Activated B cell treated with CpG ODN at 0.5 μM for 24 hours (primary cell): Measurements from ENCODE around the gene DTNBP1. TPM values are rescaled to one million over a fixed set of nuclear protein-coding genes. Genes with fewer than 3 reads are reported as not detected.

ENCODE experiments used
- ATAC-seq: fragments of 200-7000 bp; cut with Tn5 transposase; one replicate; pipeline ENCODE4 v1.10.0; 2021; ENCODE audit warnings: low read depth, mild to moderate bottlenecking, moderate library complexity
- CTCF ChIA-PET: fragments of 350-600 bp; sonication (Branson Sonifier 250); formaldehyde crosslinking; loops from one replicate; lab custom pipeline; 2021; ENCODE audit warnings: antibody characterized with exemption; lab: Charles Lee
- POLR2A ChIA-PET: fragments of 350-600 bp; sonication (Branson Sonifier 250); formaldehyde crosslinking; loops from one replicate; lab custom pipeline; 2021; ENCODE audit warnings: antibody characterized with exemption; lab: Charles Lee
- DNase-seq: peaks from one replicate; pipeline ENCODE4 v3.0.0; 2022
- H3K27ac Mint-ChIP-seq: one replicate; pipeline ENCODE4 v1.8.0; 2020; ENCODE audit warnings: mixed read lengths
- H3K27me3 Mint-ChIP-seq: one replicate; pipeline ENCODE4 v1.8.0; 2021; ENCODE audit warnings: mixed read lengths
- H3K36me3 Mint-ChIP-seq: one replicate; pipeline ENCODE4 v1.8.0; 2021; ENCODE audit warnings: low read depth, mixed read lengths
- H3K4me1 Mint-ChIP-seq: one replicate; pipeline ENCODE4 v1.8.0; 2021; ENCODE audit warnings: mixed read lengths
- H3K4me3 Mint-ChIP-seq: one replicate; pipeline ENCODE4 v1.8.0; 2020; ENCODE audit warnings: mild to moderate bottlenecking, mixed read lengths
- H3K9me3 Mint-ChIP-seq: one replicate; pipeline ENCODE4 v1.8.0; 2020; ENCODE audit warnings: mixed read lengths
- CTCF ChIP-seq: fragments of 200-600 bp; IDR thresholded peaks from one replicate; pipeline ENCODE4 v1.8.0; 2022; ENCODE audit warnings: antibody characterized with exemption, mild to moderate bottlenecking
- intact Hi-C: fragments of 100-400 bp; cut with micrococcal nuclease; formaldehyde crosslinking; loops from one replicate; pipeline ENCODE4 v1.15.1; 2024
- total RNA-seq: library from RNA; stranded (reverse); gene quantifications from 2 replicates; pipeline ENCODE4 v1.2.3, GENCODE V29; 2022

The DTNBP1 gene
- total RNA-seq, 1 donor from 2014 or later = 50.3 TPM

GRCh38 chr6:15572296-15573016 is 90.4 kb downstream of the DTNBP1 start:
- Mint-ChIP-seq H3K27ac (no peak overlapping the region), H3K27me3 (no peaks in the 10 kb centered on the region), H3K36me3 (peaks cover 49% of the 10 kb centered on the region), H3K9me3 (no peaks in the 10 kb centered on the region), H3K4me1 (peaks cover 28% of the 10 kb centered on the region), H3K4me3 (no peak overlapping the region)
- no peak for TF ChIP-seq CTCF
- CTCF ChIA-PET = interaction anchor here (0.6 kb wide), 1 partner anchor 1428 kb away, joined by 5 read pairs; no protein-coding TSS in a partner anchor
- POLR2A ChIA-PET = no interaction called here
- ATAC-seq (no peak), DNase-seq (no peak)
- intact Hi-C loops = loop anchor here (2.0 kb wide), 1 partner anchor 16 kb away; no protein-coding TSS in a partner anchor

- no peaks in the 10 kb centered on the region for H3K27me3 Mint-ChIP-seq
- POLR2A ChIA-PET = interaction anchor here (0.5 kb wide), 1 partner anchor 208 kb away, joined by 8 read pairs; no protein-coding TSS in a partner anchor
Observed at GRCh38 chr6:15570171-15570570, 92.7 kb downstream of the DTNBP1 start.

GRCh38 chr6:15569035-15569995 is 93.5 kb downstream of the DTNBP1 start:
- CTCF ChIA-PET = no interaction called here
- H3K4me3 Mint-ChIP-seq = no peak overlapping the region
- no peak overlapping the region for H3K27ac Mint-ChIP-seq

More at GRCh38 chr6:15570171-15570570, 92.7 kb downstream of the DTNBP1 start:
- Mint-ChIP-seq H3K36me3 (peaks cover 43% of the 10 kb centered on the region), H3K4me1 (peaks cover 21% of the 10 kb centered on the region), H3K9me3 (no peaks in the 10 kb centered on the region), H3K27ac (no peak overlapping the region), H3K4me3 (no peak overlapping the region)
- CTCF ChIA-PET = interaction anchor here (0.6 kb wide), 1 partner anchor 1465 kb away, joined by 4 read pairs; no protein-coding TSS in a partner anchor
- intact Hi-C loops = no loop called here
- no peak for DNase-seq
- no peak for TF ChIP-seq CTCF
- ATAC-seq = no peak

GRCh38 chr6:15562977-15563376 is 99.9 kb downstream of the DTNBP1 start:
- Mint-ChIP-seq H3K27me3 (no peaks in the 10 kb centered on the region), H3K36me3 (peaks cover 10% of the 10 kb centered on the region), H3K9me3 (no peaks in the 10 kb centered on the region), H3K4me1 (peaks cover 42% of the 10 kb centered on the region), H3K4me3 (no peak overlapping the region), H3K27ac (no peak overlapping the region)
- TF ChIP-seq CTCF = no peak
- DNase-seq = no peak
- ChIA-PET CTCF (interaction anchor here (1.6 kb wide), 1 partner anchor 12 kb away, joined by 3 read pairs; no protein-coding TSS in a partner anchor), POLR2A (no interaction called here)
- no peak for ATAC-seq
- intact Hi-C loops = no loop called here

More at GRCh38 chr6:15569035-15569995, 93.5 kb downstream of the DTNBP1 start:
- H3K9me3 Mint-ChIP-seq = no peaks in the 10 kb centered on the region
- intact Hi-C loops = no loop called here
- POLR2A ChIA-PET = interaction anchor here (0.6 kb wide), 1 partner anchor 289 kb away, joined by 12 read pairs; no protein-coding TSS in a partner anchor
- no peak for TF ChIP-seq CTCF
- DNase-seq = no peak
- H3K4me1 Mint-ChIP-seq = peaks cover 20% of the 10 kb centered on the region
- no peak for ATAC-seq
- H3K36me3 Mint-ChIP-seq = peaks cover 40% of the 10 kb centered on the region
- no peaks in the 10 kb centered on the region for H3K27me3 Mint-ChIP-seq
